IPS-15b (cell line): Measurements from ENCODE around the gene EMD.
A peak's percentile ranks its signal among the peaks of the same experiment; 100 is the strongest.
"Not testable (repeated sequence)": the region's sequence is repeated elsewhere in the genome, so short reads cannot be mapped to it uniquely, and the experiment has no call there.

ENCODE experiments used
- H3K27me3 ChIP-seq: one replicate; pipeline ENCODE4 v1.6.1; 2013; ENCODE audit warnings: low read length; ENCODE audit not compliant: control insufficient read depth, insufficient read depth
- H3K36me3 ChIP-seq: one replicate; pipeline ENCODE4 v1.6.1; 2013; ENCODE audit warnings: low read length; ENCODE audit not compliant: control insufficient read depth, insufficient read depth
- H3K4me1 ChIP-seq: one replicate; pipeline ENCODE4 v1.6.1; 2013; ENCODE audit warnings: mild to moderate bottlenecking, low read length; ENCODE audit not compliant: control insufficient read depth, insufficient read depth
- H3K4me3 ChIP-seq: one replicate; pipeline ENCODE4 v1.5.1; 2013; ENCODE audit warnings: low read depth, low read length
- H3K9ac ChIP-seq: one replicate; pipeline ENCODE4 v1.6.1; 2013; ENCODE audit warnings: low read depth, mild to moderate bottlenecking, low read length
- H3K9me3 ChIP-seq: one replicate; pipeline ENCODE4 v1.6.1; 2013; ENCODE audit warnings: mild to moderate bottlenecking, low read length; ENCODE audit not compliant: control insufficient read depth, insufficient read depth

The EMD gene

GRCh38 chrX:154375156-154375504, 4.0 kb upstream of the EMD start:
- no peaks in the 10 kb centered on the region for H3K4me1 ChIP-seq
- H3K4me3 ChIP-seq = peak overlapping the region; percentile 35
- no peaks in the 10 kb centered on the region for H3K27me3 ChIP-seq
- H3K9me3 ChIP-seq = no peaks in the 10 kb centered on the region
- H3K9ac ChIP-seq = no peak overlapping the region
- H3K36me3 ChIP-seq = peaks cover 3% of the 10 kb centered on the region

DNA sequence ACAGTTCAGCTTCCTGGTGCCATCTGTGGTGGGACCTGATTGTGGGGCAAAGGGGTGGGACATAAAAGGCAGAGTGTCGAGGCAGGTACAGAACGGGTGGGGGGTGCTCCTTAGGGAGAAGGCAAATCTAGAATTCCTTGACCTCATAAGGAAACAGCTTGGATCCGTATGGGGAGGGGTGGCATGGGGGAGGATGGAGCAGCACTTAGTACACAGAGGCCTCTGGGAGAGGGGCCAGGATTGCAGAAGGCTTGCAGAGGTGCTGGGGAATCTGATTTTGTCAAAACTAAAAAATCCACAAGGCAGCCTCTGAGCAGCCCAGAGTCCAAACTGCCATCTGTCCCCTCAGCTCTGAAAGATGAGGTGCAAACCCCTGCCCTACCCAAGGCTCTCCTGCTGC, 2.3 kb upstream of the EMD start:
- Histone ChIP-seq H3K27me3 (no peaks in the 10 kb centered on the region), H3K36me3 (peaks cover 4% of the 10 kb centered on the region), H3K4me1 (no peaks in the 10 kb centered on the region), H3K9ac (no peak overlapping the region), H3K9me3 (no peaks in the 10 kb centered on the region), H3K4me3 (no peak overlapping the region)

GRCh38 chrX:154378059-154378798, 866 bp upstream of the EMD start:
- H3K9ac ChIP-seq = peak overlapping the region; percentile 24
- H3K9me3 ChIP-seq = no peaks in the 10 kb centered on the region
- no peaks in the 10 kb centered on the region for H3K27me3 ChIP-seq
- peak overlapping the region; percentile 53 for H3K4me3 ChIP-seq
- no peaks in the 10 kb centered on the region for H3K4me1 ChIP-seq
- H3K36me3 ChIP-seq = peaks cover 4% of the 10 kb centered on the region

DNA sequence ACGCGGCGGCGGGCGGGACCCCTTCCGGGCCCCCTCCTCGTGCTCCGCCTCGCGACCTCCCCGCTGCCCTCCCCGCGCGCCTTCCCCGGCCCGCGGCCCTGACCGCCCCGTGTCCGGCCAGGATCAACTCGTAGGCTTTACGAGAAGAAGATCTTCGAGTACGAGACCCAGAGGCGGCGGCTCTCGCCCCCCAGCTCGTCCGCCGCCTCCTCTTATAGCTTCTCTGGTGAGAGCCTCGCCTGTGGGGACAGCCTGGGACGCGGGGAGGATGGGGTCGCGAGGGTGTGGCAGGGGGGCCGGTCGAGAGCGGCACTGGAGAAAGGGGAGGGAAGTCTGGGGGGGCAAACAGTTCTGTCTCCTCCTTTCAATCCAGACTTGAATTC, 465 bp downstream of the EMD start:
- Histone ChIP-seq H3K9ac (peak overlapping the region; percentile 60), H3K4me3 (peak overlapping the region; percentile 80), H3K4me1 (no peaks in the 10 kb centered on the region), H3K36me3 (peaks cover 4% of the 10 kb centered on the region), H3K9me3 (no peaks in the 10 kb centered on the region), H3K27me3 (no peaks in the 10 kb centered on the region)

DNA sequence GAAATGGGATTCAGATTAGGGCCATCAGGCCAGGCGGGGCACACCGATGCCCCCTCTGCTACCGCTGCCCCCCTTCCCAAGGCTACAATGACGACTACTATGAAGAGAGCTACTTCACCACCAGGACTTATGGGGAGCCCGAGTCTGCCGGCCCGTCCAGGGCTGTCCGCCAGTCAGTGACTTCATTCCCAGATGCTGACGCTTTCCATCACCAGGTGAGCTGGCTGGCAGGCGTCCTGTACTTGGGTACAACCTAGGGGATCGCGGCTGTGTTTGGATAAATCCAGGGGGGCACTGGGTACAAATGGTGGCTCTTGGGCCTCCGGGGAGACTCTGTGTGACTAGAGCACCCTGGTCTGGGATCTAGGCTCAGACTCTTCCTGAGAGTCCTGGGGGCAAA, 1.1 kb downstream of the EMD start:
- Histone ChIP-seq H3K4me3 (peak overlapping the region; percentile 80), H3K27me3 (no peaks in the 10 kb centered on the region), H3K9ac (peak overlapping the region; percentile 60), H3K9me3 (no peaks in the 10 kb centered on the region), H3K36me3 (peaks cover 4% of the 10 kb centered on the region), H3K4me1 (no peaks in the 10 kb centered on the region)

GRCh38 chrX:154380787-154381186, 1.7 kb downstream of the EMD start:
- Histone ChIP-seq H3K27me3 (no peaks in the 10 kb centered on the region), H3K36me3 (peaks cover 4% of the 10 kb centered on the region), H3K9me3 (no peaks in the 10 kb centered on the region), H3K9ac (no peak overlapping the region), H3K4me1 (no peaks in the 10 kb centered on the region), H3K4me3 (peak overlapping the region; percentile 80)

DNA sequence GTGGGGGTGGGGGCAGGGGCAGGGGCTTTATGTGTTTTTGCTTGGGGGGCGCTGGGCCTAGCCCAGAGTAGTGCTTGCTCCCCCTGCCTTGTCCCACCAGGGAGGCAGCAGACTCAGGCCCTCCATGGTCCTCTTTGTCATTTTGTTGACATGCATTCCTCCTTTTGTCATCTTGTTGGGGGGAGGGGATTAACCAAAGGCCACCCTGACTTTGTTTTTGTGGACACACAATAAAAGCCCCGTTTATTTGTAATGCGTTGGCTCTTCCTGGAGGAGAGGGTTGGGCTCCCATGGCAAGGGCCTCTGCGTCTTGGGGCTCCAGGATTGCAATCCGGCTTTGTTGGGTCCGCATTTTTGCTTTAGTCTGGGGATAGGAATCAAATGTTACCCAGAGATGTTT, 2.2 kb downstream of the EMD start:
- Histone ChIP-seq H3K4me1 (no peaks in the 10 kb centered on the region), H3K36me3 (peaks cover 4% of the 10 kb centered on the region), H3K9me3 (no peaks in the 10 kb centered on the region), H3K27me3 (no peaks in the 10 kb centered on the region), H3K4me3 (no peak overlapping the region), H3K9ac (no peak overlapping the region)

GRCh38 chrX:154382483-154383069, 3.5 kb downstream of the EMD start:
- no peak overlapping the region for H3K9ac ChIP-seq
- H3K4me3 ChIP-seq = no peak overlapping the region
- peaks cover 4% of the 10 kb centered on the region for H3K36me3 ChIP-seq
- H3K4me1 ChIP-seq = no peaks in the 10 kb centered on the region
- H3K9me3 ChIP-seq = no peaks in the 10 kb centered on the region
- H3K27me3 ChIP-seq = no peaks in the 10 kb centered on the region

DNA sequence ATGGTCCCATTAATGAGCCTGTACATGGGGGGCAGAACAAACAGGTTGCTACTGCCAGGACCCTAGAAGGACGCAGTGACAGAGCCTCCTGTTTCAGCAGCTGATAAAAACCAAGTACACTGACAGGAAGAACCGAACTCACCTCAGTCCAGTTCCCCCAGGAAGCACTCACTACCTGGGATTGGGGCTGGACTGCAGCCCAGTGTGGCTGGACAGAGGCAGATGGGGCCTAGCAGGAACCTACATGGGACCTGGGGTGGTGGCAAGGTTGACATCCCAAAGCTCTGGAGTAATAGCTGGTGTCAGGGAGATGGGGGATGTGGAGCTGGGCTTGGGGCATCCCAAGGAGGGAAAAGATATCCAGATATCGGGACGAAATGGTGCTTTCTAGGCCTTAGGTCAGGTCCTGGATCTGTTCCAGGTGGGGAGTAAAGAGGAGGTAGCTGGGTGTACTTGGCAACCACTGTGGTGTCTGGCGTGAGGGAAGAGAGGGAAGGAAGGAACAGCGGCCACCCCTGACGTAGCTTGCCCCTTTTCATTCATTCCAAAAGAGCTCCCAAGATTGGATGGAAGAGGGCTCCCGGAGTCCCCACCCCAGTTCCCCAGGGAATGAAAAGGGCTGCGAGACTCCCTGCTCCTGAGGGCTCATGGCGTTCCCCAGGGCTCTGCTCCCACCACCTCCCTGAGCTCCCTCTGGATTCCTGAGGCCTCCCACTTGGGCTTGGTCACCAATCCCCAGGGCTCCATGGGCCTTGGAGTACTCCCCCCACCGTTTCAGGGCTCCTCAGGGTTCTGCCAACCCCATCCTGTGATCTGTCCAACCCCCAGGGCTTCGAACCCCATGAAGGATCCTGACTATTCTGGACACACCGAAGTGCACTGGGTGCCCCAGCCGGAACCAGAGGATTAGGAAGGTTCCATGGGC, 4.5 kb downstream of the EMD start:
- Histone ChIP-seq H3K4me3 (no peak overlapping the region), H3K9me3 (no peaks in the 10 kb centered on the region), H3K4me1 (no peaks in the 10 kb centered on the region), H3K9ac (no peak overlapping the region), H3K36me3 (peaks cover 4% of the 10 kb centered on the region), H3K27me3 (no peaks in the 10 kb centered on the region)

- no peak overlapping the region for H3K9ac ChIP-seq
- H3K4me1 ChIP-seq = no peaks in the 10 kb centered on the region
- H3K9me3 ChIP-seq = no peaks in the 10 kb centered on the region
- H3K27me3 ChIP-seq = no peaks in the 10 kb centered on the region
- H3K4me3 ChIP-seq = no peak overlapping the region
- peaks cover 4% of the 10 kb centered on the region for H3K36me3 ChIP-seq
These were observed 5.3 kb downstream of the EMD start for GRCh38 chrX:154384284-154384892.

GRCh38 chrX:154388094-154388493, 9.0 kb downstream of the EMD start:
- H3K27me3 ChIP-seq, H3K9me3 ChIP-seq, H3K4me1 ChIP-seq: not testable (repeated sequence)

More at GRCh38 chrX:154388094-154388493, 9.0 kb downstream of the EMD start:
- H3K4me3 ChIP-seq, H3K36me3 ChIP-seq, H3K9ac ChIP-seq: not testable (repeated sequence)
